Muscle layer of colon (tissue), 2 donors: ENCODE measurements around the gene KLF6.

Experiments
- H3K27ac ChIP-seq: one replicate; pipeline ENCODE4 v1.7.0; 2013; ENCODE audit warnings: low read depth, mild to moderate bottlenecking, low read length, moderate library complexity
- H3K27me3 ChIP-seq, 2 donors: one replicate each; pipeline ENCODE4 v1.7.0; 2013; ENCODE audit warnings: low read length in 2 of 2, mild to moderate bottlenecking in 2 of 2; ENCODE audit not compliant: insufficient read depth in 2 of 2, control insufficient read depth in 1 of 2
- H3K36me3 ChIP-seq: one replicate; pipeline ENCODE4 v1.7.0; 2013; ENCODE audit warnings: mild to moderate bottlenecking, low read length; ENCODE audit not compliant: insufficient read depth
- H3K4me1 ChIP-seq: one replicate; pipeline ENCODE4 v1.7.0; 2013; ENCODE audit warnings: mild to moderate bottlenecking, low read length; ENCODE audit not compliant: insufficient read depth
- H3K4me3 ChIP-seq, 2 donors: one replicate each; pipeline ENCODE4 v1.7.0; 2013; ENCODE audit warnings: low read length in 2 of 2, low read depth in 1 of 2, mild to moderate bottlenecking in 1 of 2, moderate library complexity in 1 of 2
- H3K9ac ChIP-seq: one replicate; pipeline ENCODE4 v1.7.0; 2013; ENCODE audit warnings: low read length
- H3K9me3 ChIP-seq: one replicate; pipeline ENCODE4 v1.7.0; 2013; ENCODE audit warnings: mild to moderate bottlenecking, low read length
- donor health status: abdominal sarcoma.
- donor health status: Adenocarcinoma of cecum.

Gene KLF6

GRCh38 chr10:3784510-3785250, at the start of gene KLF6:
KLF6 (minus strand) TSS chr10:3785209; CDS start chr10:3785014, 195 bp downstream.
- H3K36me3 ChIP-seq = peaks cover 22% of the 10 kb centered on the region
- H3K9me3 ChIP-seq = no peaks in the 10 kb centered on the region
- peak within 1 kb of the TSS; percentile 100 for H3K9ac ChIP-seq
- no peaks in the 10 kb centered on the region for H3K27me3 ChIP-seq
- peak within 1 kb of the TSS; percentile 96 to 100 for H3K4me3 ChIP-seq
- peak within 1 kb of the TSS; percentile 99 for H3K27ac ChIP-seq
- peaks cover 22% of the 10 kb centered on the region for H3K4me1 ChIP-seq

GRCh38 chr10:3834404-3834803, 49.4 kb upstream of the KLF6 start:
- Histone ChIP-seq H3K9me3 (no peaks in the 10 kb centered on the region), H3K4me3 (no peak overlapping the region), H3K36me3 (no peaks in the 10 kb centered on the region), H3K4me1 (peaks cover 13% of the 10 kb centered on the region), H3K27me3 (no peaks in the 10 kb centered on the region), H3K9ac (no peak overlapping the region), H3K27ac (no peak overlapping the region)

GRCh38 chr10:3833046-3833445, 48.0 kb upstream of the KLF6 start:
- Histone ChIP-seq H3K9ac (no peak overlapping the region), H3K27ac (no peak overlapping the region), H3K4me1 (peaks cover 21% of the 10 kb centered on the region), H3K9me3 (no peaks in the 10 kb centered on the region), H3K4me3 (no peak overlapping the region), H3K27me3 (no peaks in the 10 kb centered on the region), H3K36me3 (no peaks in the 10 kb centered on the region)

GRCh38 chr10:3832022-3832786, 47.2 kb upstream of the KLF6 start:
- no peaks in the 10 kb centered on the region for H3K27me3 ChIP-seq
- no peaks in the 10 kb centered on the region for H3K36me3 ChIP-seq
- H3K4me3 ChIP-seq = no peak overlapping the region
- no peak overlapping the region for H3K27ac ChIP-seq
- no peak overlapping the region for H3K9ac ChIP-seq
- H3K4me1 ChIP-seq = peaks cover 21% of the 10 kb centered on the region
- H3K9me3 ChIP-seq = no peaks in the 10 kb centered on the region

GRCh38 chr10:3831608-3832007, 46.6 kb upstream of the KLF6 start:
- no peaks in the 10 kb centered on the region for H3K9me3 ChIP-seq
- H3K36me3 ChIP-seq = no peaks in the 10 kb centered on the region
- no peak overlapping the region for H3K27ac ChIP-seq
- no peaks in the 10 kb centered on the region for H3K27me3 ChIP-seq
- H3K4me3 ChIP-seq = no peak overlapping the region
- H3K4me1 ChIP-seq = peaks cover 21% of the 10 kb centered on the region
- H3K9ac ChIP-seq = no peak overlapping the region

- no peaks in the 10 kb centered on the region for H3K9me3 ChIP-seq
- H3K27ac ChIP-seq = no peak overlapping the region
Observed at GRCh38 chr10:3830946-3831345, 45.9 kb upstream of the KLF6 start.

GRCh38 chr10:3829156-3830050, 44.4 kb upstream of the KLF6 start:
- Histone ChIP-seq H3K4me1 (peaks cover 21% of the 10 kb centered on the region), H3K27me3 (no peaks in the 10 kb centered on the region), H3K9ac (peak overlapping the region; percentile 39), H3K27ac (peak overlapping the region; percentile 58), H3K4me3 (peak overlapping the region; percentile 1 to 58), H3K36me3 (no peaks in the 10 kb centered on the region), H3K9me3 (no peaks in the 10 kb centered on the region)

More at GRCh38 chr10:3830946-3831345, 45.9 kb upstream of the KLF6 start:
- Histone ChIP-seq H3K4me3 (no peak overlapping the region), H3K36me3 (no peaks in the 10 kb centered on the region), H3K4me1 (peaks cover 21% of the 10 kb centered on the region), H3K9ac (no peak overlapping the region), H3K27me3 (no peaks in the 10 kb centered on the region)

- Histone ChIP-seq H3K9me3 (no peaks in the 10 kb centered on the region), H3K27me3 (no peaks in the 10 kb centered on the region), H3K4me1 (peaks cover 21% of the 10 kb centered on the region), H3K9ac (peak overlapping the region; percentile 49), H3K27ac (peak overlapping the region; percentile 68), H3K4me3 (peak overlapping the region; percentile 1 to 58), H3K36me3 (no peaks in the 10 kb centered on the region)
Observed at GRCh38 chr10:3828404-3829155, 43.6 kb upstream of the KLF6 start.

- Histone ChIP-seq H3K9ac (peak overlapping the region; percentile 49), H3K27ac (peak overlapping the region; percentile 68), H3K4me3 (peak overlapping the region in 1 of 2 donors; percentile 58), H3K9me3 (no peaks in the 10 kb centered on the region), H3K27me3 (no peaks in the 10 kb centered on the region), H3K36me3 (no peaks in the 10 kb centered on the region), H3K4me1 (peaks cover 21% of the 10 kb centered on the region)
Observed at GRCh38 chr10:3827768-3828403, 42.9 kb upstream of the KLF6 start.

- Histone ChIP-seq H3K27ac (peak overlapping the region; percentile 37), H3K4me1 (peaks cover 21% of the 10 kb centered on the region), H3K27me3 (no peaks in the 10 kb centered on the region), H3K9me3 (no peaks in the 10 kb centered on the region), H3K4me3 (no peak overlapping the region), H3K36me3 (no peaks in the 10 kb centered on the region), H3K9ac (no peak overlapping the region)
Observed at GRCh38 chr10:3827266-3827665, 42.3 kb upstream of the KLF6 start.
